ENCODE measurements around the gene IGSF8. TPM values are rescaled to one million over a fixed set of nuclear protein-coding genes. Genes with fewer than 3 reads are reported as not detected.

Gene IGSF8
- total RNA-seq, 2 donors from 2014 or later: 34.5 to 35.9 TPM

DNA sequence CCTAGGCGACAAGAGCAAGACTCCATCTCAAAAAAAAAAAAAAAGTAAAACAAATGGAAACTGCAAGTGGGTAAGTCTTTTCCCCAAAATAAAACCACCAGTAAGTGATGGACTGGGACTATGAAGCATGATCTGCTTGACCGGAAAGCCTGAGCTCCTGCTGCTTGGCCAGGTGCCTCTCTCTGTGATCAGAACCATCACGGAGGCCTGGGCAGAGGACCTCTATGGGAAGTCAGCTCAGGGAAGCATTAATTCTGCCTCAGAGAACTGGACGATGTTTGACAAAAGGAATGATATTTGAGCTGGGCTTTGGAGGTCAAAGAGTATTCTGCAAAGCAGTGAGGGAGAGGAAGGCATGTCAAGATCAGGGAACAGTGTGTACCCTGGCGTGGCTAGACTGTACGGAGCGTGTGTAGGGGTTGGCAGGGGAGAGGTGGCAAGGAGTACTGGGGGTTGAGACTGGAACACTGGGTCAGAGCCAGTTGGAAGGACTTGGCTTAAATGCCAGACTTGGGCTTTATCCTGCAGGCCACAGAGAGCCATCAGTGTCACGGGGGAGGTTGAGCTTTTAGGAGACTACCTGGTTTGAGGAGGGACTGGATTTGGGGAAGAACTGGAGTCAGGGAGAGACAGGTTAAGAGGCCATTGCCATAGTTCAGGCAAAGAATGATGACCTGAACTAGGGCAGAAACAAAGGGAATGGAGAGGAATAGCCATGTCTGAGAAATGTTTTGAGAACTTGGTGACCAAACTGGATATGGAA lies 33.6 kb upstream of the IGSF8 start:
- 92% methylated on average over 5 to 8 of the region's 8 CpGs for WGBS, 2 experiments (ENCODE audit: insufficient coverage in 1 of 2, insufficient read length in 1 of 2)
- H3K27me3 Mint-ChIP-seq (ENCODE audit: insufficient read depth): no peaks in the 10 kb centered on the region
- no peaks in the 10 kb centered on the region for H3K9me3 ChIP-seq (ENCODE audit: control insufficient read depth, low read length)
- no peaks in the 10 kb centered on the region for H3K4me1 ChIP-seq (ENCODE audit: control insufficient read depth, insufficient read depth, low read length)
- H3K4me3 ChIP-seq (ENCODE audit: low read length): no peak overlapping the region
- no peak overlapping the region for H3K4me3 Mint-ChIP-seq
- no peaks in the 10 kb centered on the region for H3K4me1 Mint-ChIP-seq
- H3K27ac Mint-ChIP-seq: no peak overlapping the region
- no peak for DNase-seq
- H3K9ac ChIP-seq (ENCODE audit: extremely low read depth, low read length, poor library complexity, severe bottlenecking): no peak overlapping the region
- H3K36me3 Mint-ChIP-seq (ENCODE audit: low read depth): no peaks in the 10 kb centered on the region
- no peaks in the 10 kb centered on the region for H3K9me3 Mint-ChIP-seq
- H3K27ac ChIP-seq (ENCODE audit: low read depth, low read length): no peak overlapping the region
- H3K36me3 ChIP-seq (ENCODE audit: control insufficient read depth, insufficient read depth, low read length): no peaks in the 10 kb centered on the region
- no peaks in the 10 kb centered on the region for H3K27me3 ChIP-seq (ENCODE audit: control insufficient read depth, insufficient read depth, low read length, poor library complexity, severe bottlenecking)
- TF ChIP-seq, protein P1, sequence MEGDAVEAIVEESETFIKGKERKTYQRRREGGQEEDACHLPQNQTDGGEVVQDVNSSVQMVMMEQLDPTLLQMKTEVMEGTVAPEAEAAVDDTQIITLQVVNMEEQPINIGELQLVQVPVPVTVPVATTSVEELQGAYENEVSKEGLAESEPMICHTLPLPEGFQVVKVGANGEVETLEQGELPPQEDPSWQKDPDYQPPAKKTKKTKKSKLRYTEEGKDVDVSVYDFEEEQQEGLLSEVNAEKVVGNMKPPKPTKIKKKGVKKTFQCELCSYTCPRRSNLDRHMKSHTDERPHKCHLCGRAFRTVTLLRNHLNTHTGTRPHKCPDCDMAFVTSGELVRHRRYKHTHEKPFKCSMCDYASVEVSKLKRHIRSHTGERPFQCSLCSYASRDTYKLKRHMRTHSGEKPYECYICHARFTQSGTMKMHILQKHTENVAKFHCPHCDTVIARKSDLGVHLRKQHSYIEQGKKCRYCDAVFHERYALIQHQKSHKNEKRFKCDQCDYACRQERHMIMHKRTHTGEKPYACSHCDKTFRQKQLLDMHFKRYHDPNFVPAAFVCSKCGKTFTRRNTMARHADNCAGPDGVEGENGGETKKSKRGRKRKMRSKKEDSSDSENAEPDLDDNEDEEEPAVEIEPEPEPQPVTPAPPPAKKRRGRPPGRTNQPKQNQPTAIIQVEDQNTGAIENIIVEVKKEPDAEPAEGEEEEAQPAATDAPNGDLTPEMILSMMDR (conservative IDR thresholded peaks at IDR 0.05): no peak

DNA sequence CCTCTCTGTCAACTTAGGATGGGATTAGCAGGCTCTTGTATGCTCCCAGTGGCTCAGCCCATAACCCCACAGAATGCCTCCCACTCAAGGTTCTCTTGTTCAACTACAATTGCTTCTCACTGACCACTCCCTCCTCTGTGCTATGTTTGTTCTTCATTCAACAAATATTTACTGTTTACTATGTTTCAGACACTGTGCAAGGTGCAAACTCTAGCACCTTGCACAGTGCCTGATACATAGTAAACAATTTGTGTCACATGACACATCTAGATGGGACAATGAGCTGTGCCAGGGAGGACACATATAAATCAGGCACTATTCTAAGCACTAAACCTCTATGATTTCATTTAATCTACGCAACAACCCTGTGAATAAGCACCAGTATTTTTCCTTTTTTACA lies 32.5 kb upstream of the IGSF8 start:
- TF ChIP-seq, protein P1 (conservative IDR thresholded peaks at IDR 0.05): no peak
- Histone ChIP-seq H3K36me3 (ENCODE audit: control insufficient read depth, insufficient read depth, low read length) (no peaks in the 10 kb centered on the region), H3K4me3 (ENCODE audit: low read length) (no peak overlapping the region), H3K9ac (ENCODE audit: extremely low read depth, low read length, poor library complexity, severe bottlenecking) (no peak overlapping the region), H3K27ac (ENCODE audit: low read depth, low read length) (no peak overlapping the region), H3K27me3 (ENCODE audit: control insufficient read depth, insufficient read depth, low read length, poor library complexity, severe bottlenecking) (no peaks in the 10 kb centered on the region), H3K9me3 (ENCODE audit: control insufficient read depth, low read length) (no peaks in the 10 kb centered on the region), H3K4me1 (ENCODE audit: control insufficient read depth, insufficient read depth, low read length) (no peaks in the 10 kb centered on the region)
- WGBS, 2 experiments (ENCODE audit: insufficient coverage in 1 of 2, insufficient read length in 1 of 2): 80 to 89% methylated on average over 1 of the region's 1 CpG
- no peaks in the 10 kb centered on the region for H3K4me1 Mint-ChIP-seq
- no peaks in the 10 kb centered on the region for H3K27me3 Mint-ChIP-seq (ENCODE audit: insufficient read depth)
- no peaks in the 10 kb centered on the region for H3K36me3 Mint-ChIP-seq (ENCODE audit: low read depth)
- no peak for DNase-seq
- H3K9me3 Mint-ChIP-seq: no peaks in the 10 kb centered on the region
- no peak overlapping the region for H3K4me3 Mint-ChIP-seq
- no peak overlapping the region for H3K27ac Mint-ChIP-seq

- no peaks in the 10 kb centered on the region for H3K4me1 Mint-ChIP-seq
- H3K4me1 ChIP-seq (ENCODE audit: control insufficient read depth, insufficient read depth, low read length): no peaks in the 10 kb centered on the region
- TF ChIP-seq, protein P1 (conservative IDR thresholded peaks at IDR 0.05): no peak
- no peaks in the 10 kb centered on the region for H3K36me3 Mint-ChIP-seq (ENCODE audit: low read depth)
- no peak overlapping the region for H3K9ac ChIP-seq (ENCODE audit: extremely low read depth, low read length, poor library complexity, severe bottlenecking)
- WGBS, 2 experiments (ENCODE audit: insufficient coverage in 1 of 2, insufficient read length in 1 of 2): 91 to 100% methylated on average over 5 of the region's 5 CpGs
- H3K36me3 ChIP-seq (ENCODE audit: control insufficient read depth, insufficient read depth, low read length): no peaks in the 10 kb centered on the region
- H3K27ac Mint-ChIP-seq: no peak overlapping the region
- no peaks in the 10 kb centered on the region for H3K9me3 Mint-ChIP-seq
- no peaks in the 10 kb centered on the region for H3K9me3 ChIP-seq (ENCODE audit: control insufficient read depth, low read length)
- H3K27ac ChIP-seq (ENCODE audit: low read depth, low read length): no peak overlapping the region
- H3K27me3 Mint-ChIP-seq (ENCODE audit: insufficient read depth): no peaks in the 10 kb centered on the region
- no peak overlapping the region for H3K4me3 Mint-ChIP-seq
- no peak for DNase-seq
- H3K27me3 ChIP-seq (ENCODE audit: control insufficient read depth, insufficient read depth, low read length, poor library complexity, severe bottlenecking): no peaks in the 10 kb centered on the region
- H3K4me3 ChIP-seq (ENCODE audit: low read length): no peak overlapping the region
Measured at GRCh38 chr1:160130486-160130885, 32.1 kb upstream of the IGSF8 start.

All from endodermal cell (in vitro differentiated cells).